HG03060 (cell line): ENCODE results near the gene RRBP1.
"Not testable (repeated sequence)": the region's sequence is repeated elsewhere in the genome, so short reads cannot be mapped to it uniquely, and the experiment has no call there.

Source experiments
- ATAC-seq: cut with Tn5 transposase; IDR thresholded peaks from one replicate; pipeline ENCODE4 v1.9.1; 2021; ENCODE audit warnings: low read depth, moderate number of reproducible peaks; ENCODE audit not compliant: unreplicated experiment

Gene RRBP1

DNA sequence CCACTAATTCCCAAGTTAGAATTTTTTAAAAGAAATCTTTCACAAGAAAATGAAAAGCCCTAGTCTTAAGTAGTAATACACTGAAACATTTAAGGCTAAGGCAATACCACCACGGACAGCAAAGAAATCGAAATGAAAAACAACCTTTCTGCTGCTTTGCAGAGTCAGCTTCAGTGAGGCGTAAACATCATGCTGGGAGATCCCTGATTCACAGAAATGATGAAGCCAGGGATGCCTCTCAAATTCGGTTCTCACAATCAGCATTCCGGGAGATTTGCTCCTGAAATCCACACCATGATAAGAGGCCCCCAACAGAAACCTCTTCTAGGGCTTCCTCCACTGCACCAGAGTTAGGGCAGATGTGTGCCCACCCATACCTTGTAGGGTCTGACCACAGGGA lies 18.6 kb downstream of the RRBP1 start:
- ATAC-seq, result no peak

DNA sequence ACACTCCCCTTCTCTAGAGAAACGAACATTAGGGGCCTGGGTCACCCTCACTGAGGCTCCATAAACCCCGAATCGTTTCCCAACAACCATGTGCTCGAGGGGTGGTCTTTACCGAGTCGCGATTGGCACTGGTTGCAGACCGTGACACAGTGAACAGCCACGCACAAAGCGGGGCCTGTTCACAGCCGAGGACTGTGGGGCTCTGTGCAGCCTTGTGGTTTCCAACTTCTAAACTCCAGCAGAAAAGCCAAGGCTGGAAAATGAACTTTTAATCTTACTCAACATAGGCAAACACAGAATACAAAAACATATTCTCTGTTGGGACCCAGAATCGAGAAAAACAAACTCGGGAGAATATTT lies 19.0 kb downstream of the RRBP1 start:
- no peak for ATAC-seq

DNA sequence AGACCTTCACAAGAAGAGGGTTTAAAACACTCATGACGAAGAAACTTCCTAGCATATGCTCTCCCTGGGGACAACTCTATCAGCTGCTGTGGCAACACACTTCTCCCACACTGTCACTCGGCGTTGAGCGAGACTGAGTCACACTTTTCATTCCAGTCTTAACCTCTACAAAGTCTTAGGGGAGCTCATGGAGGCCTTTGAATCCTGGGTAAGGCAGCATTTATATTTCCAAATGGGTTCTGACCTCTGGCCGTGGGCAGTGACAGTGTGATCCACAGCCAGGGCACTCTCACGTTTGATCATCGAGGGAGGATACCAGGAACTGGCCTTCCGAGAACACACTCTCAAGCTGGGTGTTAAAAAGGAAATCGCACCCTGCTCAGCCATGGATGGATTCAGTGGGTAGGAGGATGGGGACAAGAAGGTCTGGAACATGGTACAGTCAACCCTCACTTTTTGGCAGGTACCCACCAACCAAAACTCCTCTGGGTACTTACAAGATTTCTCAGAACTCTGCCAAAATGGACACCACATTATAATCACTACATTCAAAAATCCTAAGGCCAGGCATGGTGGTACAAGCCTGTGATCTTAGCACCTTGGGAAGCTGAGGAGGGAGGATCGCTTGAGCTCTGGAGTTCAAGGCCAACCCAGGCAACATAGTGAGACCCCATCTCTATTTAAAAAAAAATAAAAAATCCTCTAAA lies 19.6 kb downstream of the RRBP1 start:
- no peak for ATAC-seq

DNA sequence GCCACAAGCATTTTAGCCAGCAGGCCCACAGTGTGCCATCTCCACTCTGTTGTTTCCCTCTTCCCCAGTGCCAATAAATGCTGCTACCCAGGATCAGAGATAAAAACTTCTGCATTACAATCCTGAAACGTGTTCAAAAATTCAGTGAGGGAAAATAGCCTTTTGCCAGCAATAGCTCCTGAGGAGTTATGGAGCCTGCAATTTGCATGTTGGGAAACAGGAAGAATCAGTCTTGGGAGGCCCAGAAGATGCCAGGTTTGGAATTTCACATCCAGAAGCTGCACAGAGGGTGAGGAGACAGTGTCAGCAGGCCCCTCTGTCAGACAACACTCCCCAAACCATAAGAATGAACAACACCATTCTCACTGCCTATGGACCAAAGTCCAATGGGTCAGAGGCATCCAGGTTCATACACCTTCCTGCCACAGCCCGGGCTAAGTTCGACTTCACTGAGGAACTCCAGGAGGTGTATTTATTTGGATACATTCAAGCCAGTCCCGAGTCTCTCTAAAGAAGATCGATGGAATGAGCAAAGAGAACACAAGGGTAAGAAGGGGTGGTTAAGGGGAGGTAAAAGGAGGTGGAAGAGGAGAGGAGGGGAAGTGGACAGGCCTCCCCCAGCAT lies 20.8 kb downstream of the RRBP1 start:
- no peak for ATAC-seq

DNA sequence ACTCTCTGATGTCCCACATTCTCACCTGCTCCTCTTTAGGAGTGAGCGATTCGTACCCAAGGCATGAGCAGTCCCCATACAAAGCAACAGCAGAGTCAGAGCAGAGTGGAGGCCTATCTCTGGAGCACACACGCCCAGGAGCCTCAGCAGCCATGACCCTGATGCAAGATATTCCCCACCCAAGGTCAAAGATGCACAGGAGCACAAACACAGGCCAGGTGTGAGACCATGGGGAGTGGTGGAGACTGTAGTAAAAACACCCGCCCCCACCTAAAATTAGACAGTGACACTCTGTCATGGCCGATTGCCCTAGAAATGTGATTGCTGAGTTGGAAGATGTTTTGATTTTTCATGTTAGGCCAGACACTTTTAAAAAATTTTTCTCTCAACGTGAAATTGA lies 21.4 kb downstream of the RRBP1 start:
- no peak for ATAC-seq

DNA sequence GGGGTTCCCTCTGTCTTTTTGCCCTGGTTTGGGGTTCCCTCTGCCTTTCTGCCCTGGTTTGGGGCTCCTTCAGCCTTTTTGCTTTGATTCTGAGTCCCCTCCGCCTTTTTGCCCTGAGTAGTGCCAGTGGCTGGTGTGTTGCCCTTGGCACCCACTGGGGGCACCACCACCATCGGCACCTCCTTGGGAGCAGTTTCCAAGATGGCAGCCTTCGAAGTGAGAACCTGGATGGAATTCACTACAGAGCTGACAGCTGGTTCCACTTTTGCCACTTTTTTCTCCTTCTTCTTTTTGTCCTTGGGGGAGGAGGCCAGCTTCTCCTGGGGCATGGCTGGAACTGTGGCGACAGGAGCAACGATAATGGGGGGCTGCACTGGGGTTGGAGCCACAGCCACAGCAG lies 22.2 kb downstream of the RRBP1 start:
- no peak for ATAC-seq

DNA sequence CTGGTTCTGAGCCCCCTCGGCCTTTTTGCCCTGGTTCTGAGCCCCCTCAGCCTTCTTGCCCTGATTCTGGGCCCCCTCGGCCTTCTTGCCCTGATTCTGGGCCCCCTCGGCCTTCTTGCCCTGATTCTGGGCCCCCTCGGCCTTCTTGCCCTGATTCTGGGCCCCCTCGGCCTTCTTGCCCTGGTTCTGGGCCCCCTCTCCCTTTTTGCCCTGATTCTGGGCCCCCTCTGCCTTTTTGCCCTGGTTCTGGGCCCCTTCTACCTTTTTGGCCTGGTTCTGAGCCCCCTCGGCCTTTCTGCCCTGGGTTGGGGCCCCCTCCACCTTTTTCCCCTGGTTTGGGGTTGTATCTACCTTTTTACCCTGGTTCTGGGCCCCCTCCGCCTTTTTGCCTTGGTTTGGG lies 22.7 kb downstream of the RRBP1 start:
- not testable (repeated sequence) for ATAC-seq

DNA sequence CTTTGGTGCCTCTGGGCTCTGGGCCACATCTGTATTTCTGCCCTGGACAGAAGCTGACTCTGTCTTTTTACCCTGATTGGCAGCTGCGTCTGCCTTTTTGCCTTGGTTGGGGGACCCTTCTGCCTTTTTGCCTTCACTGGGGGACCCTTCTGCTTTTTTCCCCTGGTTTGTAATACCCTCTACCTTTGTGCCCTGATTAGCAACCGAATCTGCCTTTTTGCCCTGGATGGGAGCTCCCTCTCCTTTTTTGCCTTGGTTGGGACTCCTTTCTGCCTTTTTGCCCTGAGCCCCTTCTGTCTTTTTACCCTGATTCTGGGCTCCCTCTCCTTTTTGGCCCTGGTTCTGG lies 23.4 kb downstream of the RRBP1 start:
- ATAC-seq, result no peak

DNA sequence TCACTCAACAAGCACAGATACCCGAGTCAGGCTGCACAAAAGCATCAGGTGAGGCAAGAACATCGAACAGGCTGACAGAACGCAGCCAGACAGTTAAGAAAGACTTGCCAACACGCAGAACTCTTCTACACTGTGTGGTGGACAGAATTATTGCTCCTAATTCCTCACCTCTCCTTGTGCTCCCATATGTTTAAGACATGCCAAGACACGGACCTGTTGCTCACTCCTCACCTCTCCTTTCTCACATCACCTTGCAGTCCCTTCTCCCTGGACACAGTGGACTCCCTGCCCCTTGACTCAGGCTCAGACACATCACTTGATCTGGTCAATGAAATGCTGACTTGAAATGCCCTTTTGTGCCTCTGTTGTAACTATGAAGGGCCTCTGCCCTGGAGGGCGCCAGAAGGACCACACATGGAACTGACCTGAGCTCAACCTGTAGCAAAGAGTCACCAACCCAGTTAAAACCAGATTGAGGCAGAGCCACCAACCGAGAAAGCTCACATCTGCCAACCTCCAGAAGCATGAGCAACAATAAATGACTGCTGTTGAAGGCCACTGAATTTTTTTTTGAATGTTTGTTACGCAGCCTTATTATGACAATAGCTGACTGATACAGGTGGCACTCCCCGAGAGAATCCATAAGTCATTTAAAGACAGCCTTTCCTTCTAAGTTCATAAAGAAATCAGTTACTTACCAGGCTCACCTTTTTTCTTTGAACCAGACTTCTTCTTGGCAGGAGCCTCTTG lies 24.0 kb downstream of the RRBP1 start:
- no peak for ATAC-seq

DNA sequence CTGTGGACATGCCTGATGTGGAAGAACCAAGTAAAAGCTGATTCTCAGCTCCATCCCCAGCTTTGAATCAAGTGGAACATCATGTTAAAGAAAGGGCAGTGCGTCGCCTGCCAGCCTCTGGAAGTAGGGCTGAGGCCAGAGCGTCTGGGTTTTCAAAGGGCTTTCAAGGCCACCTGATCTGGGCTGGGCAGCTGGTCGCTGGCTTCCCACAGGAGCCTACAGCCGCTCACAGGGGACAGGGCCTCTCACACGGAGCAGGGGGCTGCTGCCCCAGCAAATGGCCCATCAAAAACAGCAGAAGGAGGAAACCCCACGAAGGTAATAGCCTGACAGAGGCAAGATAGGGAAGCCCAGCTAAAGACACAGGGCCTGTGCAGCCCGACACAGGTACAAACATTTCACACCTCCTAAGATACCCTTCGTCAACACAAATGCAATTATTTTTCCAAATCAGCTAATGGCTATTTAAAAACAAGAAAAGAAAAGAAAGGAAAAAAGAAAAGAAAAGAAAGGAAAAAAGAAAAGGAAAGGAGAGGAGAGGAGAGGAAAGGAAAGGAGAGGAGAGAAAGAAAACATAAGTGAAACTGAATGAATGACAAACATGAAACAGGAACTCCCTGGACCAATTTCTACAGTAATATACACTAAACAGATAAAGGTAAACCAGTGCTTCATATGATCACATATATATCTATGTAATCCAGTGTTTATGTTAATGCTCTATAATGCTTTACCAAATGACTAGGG lies 24.8 kb downstream of the RRBP1 start:
- no peak for ATAC-seq

DNA sequence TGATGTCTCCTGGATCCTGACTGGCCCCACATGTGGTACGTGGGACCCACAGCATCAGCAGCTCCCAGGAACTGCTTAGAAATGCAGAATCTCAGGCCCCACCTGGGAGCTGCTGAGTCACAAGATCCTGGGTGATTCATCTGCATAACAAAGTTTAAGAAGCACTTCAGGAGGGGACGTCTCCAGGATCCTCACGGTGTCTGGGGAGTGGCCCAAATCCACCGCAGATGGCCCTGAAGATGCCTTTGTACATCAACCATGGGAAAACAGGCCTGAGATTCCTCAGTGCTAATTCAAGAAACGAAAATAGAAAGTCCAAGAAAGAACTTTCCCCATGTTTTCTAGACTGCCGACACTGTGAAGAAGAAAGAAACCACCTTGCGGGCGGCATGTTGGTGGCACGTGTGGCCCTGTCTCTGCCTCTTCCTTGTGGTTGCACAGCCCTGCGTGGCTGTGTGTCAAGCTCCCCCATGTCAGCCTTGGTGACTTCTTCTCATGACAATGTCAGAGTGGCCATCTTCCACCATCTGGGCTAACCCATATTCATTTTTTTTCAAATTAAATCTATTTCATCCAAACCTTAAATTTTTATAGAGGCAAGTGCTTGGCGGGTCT lies 26.1 kb downstream of the RRBP1 start:
- ATAC-seq, result no peak

DNA sequence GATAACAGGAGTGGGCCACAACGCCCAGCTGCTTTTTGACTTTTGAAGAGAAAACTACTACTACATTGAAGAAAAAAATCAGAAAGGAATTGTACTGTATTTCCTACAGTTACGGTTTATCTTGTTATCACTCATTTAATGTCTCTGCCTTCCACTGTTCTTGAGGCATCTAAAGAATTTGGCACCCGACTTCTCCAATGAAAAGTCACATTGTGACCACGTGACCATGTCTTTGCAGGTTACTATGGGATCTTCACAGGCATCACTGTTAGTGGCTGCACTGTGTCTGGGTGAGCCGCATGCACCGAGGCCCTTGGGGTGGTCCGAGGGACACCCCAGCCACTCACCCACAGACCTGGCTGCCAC lies 26.8 kb downstream of the RRBP1 start:
- ATAC-seq, result no peak

DNA sequence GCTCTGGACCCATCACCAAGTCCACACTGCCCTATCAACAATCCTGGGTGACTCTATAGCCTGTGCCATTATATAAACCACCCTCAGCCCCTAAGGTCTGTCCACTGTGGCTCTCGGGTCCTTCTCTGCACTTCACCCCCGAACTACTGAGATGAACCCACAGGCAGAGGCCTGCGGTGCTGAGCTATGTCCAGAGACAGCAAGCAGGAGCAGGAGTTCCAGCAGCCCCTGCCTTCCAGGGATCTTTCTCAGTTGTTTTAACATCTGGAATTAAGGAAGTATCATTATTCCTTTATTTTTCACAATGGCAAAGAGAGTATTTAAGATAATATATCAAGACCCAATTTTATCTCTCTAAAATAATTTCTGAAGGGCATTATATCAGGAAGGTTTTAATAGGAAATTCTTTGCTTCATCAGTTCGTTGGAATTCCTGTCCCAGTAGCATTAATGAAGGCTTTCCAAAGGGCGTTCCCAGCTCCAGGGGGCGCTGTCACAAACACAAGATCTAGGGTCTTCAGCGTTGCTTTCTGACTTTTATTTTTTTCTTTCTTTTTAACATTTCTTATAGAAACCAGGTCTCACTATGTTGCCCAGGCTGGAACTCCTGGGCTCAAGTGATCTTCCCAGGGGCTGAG lies 27.3 kb downstream of the RRBP1 start:
- no peak for ATAC-seq

DNA sequence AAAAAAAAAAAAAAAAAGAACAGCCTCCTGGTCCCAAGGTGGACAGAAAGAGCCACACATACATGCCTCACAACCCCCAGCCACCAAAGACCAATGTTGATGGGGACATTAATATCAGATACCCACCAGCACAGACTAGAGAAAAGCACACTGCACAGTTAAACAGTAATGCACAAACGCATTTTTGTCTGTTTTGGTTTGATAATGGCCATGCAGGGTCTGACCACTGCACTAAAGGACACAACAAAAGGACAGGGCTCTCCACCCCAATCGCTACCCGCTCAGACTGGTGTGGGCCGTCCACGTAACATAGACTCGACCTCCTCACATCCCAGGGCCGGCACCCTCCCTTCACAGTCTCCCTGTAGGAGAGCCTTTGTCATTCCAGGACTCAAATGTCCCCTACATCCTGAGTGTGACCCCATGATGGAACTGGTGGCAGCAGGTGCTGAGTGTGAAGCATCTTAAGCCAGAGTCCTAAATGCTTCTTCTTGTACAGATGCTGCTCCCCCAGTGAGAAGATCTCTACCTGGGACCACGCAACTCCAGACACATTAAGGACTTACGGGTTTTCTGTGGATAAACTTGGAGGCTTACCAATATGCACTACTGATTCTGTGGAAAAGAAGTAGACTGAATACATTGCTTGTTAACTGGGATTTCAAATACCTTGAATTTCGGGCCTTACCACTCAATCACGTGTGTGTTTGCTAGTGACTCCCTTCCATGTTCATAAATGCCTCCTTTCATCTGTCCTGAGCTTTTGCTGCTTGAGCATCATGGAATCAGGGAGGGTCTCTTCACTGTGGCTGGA lies 28.0 kb downstream of the RRBP1 start:
- no peak for ATAC-seq

DNA sequence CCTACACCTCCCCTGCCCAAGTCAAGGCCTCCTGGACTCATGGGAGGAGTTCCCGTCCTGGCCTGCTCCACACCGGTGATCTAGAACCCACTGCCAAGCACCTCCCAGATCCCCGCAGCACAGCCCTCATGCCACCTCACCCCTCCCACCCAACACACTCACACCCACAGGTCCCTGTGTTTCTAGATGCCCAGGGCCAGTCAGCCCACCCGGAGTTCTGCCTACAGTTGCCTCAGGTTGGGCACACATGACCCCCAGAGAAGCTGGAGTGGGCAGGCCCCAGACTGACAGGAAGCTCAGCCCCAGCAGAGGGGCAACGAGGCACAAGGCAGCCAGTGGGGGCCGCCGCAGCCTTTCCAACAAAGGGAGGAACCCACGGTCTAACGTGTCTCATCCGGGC lies 29.6 kb downstream of the RRBP1 start:
- no peak for ATAC-seq

DNA sequence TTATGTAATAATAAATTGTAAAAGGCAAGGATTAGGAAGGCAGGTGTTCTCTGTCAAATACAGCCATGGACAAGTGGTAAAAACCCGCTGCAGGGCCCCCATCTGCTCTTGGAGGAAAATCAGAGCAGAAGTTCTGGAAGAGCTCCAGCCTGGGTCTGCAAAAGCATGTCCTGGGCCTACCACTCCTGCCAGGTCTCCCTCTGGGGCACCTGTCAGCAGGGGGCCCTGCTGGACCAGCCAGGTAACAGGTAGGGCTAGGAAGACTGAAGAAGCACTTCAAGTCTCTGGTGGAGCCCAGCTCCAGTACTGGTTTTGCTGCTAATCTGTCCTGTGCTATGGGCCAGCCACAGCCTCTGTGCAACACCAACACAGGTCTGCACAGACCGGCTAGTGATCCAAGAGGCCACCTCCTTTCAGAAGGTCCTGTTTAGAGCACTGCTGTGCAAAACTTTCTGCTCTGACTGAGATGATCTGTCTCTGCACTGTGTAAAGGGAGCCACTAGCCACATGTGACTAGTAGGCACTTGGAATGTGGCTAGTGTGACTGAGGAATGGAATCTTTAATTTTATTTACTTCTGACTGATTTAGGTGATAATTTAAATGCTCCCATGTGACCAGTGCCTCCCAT lies 30.2 kb downstream of the RRBP1 start:
- no peak for ATAC-seq

DNA sequence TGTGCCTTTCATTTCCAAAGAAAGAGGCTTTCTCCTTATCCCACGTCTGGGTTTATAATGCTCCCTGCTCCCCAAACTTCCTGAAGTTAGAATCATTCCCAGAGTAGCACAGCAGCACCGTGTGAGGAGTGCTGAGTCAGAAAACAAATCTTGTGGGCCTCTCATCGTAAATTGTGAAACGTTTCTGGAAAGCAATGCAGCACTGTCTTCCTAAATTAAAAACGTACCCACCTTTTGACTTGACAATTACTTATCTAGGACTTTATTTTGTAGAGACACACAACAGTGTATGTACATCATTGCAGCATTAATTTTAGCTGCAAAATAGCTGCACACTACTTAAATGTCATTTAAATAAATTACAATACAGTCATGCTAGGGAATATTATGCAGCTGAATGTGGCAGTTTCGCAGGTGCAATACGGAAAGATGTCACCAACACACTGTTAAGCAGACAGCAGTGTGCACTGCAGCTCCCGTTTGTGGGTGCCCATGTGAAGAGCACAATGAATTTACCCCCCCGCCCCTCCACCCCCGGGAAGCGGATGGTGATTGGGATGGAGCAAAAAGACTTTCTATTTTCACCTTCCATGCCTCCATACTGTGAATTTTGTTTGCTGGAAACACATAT lies 30.8 kb downstream of the RRBP1 start:
- no peak for ATAC-seq

DNA sequence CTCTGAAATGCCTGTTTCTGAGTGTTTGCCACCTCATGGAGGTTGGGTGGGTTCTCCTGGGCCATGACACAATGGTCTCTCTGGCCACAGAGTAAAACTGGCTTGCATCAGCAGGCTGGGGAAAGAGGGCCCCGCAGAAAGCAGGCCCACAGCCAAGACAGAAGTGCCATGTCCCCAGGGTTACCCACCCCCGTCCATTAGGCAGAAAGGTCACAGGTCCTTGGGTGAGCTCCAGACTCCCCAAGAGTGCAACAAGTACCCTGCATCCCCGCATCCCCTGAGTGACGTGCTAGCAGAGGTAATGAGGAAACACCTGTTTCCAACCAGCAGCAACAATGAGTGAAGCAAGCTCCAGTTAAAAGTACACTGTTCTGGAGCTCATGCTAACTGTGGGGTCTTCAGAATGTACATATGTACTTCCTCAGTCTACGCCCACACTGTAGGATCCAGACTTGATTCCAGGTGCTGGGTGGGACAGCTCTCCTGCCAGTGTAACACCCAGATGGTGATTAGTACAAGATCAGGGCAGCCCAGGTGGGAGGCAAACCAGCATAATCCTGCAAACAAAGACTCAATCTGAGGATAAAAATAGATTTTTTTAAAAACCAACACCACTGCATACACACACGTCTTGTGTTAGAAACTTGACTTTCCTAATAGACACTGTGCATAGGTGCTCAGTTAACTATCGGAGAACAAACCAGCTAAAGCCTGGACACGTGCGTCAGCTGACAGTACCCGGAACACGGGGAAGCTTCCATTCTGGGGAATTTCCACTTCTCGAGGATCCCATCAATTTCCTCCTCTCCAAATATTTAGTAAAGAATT lies 31.5 kb downstream of the RRBP1 start:
- no peak for ATAC-seq
